ENCODE measurements around the gene PDLIM4.

PDLIM4 gene

GRCh38 chr5:132300577-132301343 is 43.3 kb downstream of the PDLIM4 start:
- Histone ChIP-seq H3K4me3 (ENCODE audit: insufficient read length, low read depth) (no peak overlapping the region), H3K27me3 (ENCODE audit: insufficient read depth, insufficient read length) (peaks cover 4% of the 10 kb centered on the region), H3K9me3 (ENCODE audit: insufficient read depth, low read length) (peaks cover 8% of the 10 kb centered on the region), H3K9ac (ENCODE audit: insufficient read length, low read depth) (no peak overlapping the region), H3K4me1 (ENCODE audit: insufficient read depth, insufficient read length) (no peaks in the 10 kb centered on the region), H3K36me3 (ENCODE audit: insufficient read depth, insufficient read length, low read length) (no peaks in the 10 kb centered on the region)
- no peak for DNase-seq (ENCODE audit: low read depth, low spot score)
- TF ChIP-seq YY1 (IDR thresholded peaks at IDR 0.05; ENCODE audit: insufficient read depth, insufficient read length) (no peak), ZNF274 (IDR thresholded peaks at IDR 0.05; ENCODE audit: low read depth, low read length) (no peak)

- H3K4me3 ChIP-seq (ENCODE audit: insufficient read length, low read depth) = no peak overlapping the region
- no peaks in the 10 kb centered on the region for H3K36me3 ChIP-seq (ENCODE audit: insufficient read depth, insufficient read length, low read length)
- DNase-seq (ENCODE audit: low read depth, low spot score) = no peak
- H3K4me1 ChIP-seq (ENCODE audit: insufficient read depth, insufficient read length) = no peaks in the 10 kb centered on the region
- H3K9ac ChIP-seq (ENCODE audit: insufficient read length, low read depth) = no peak overlapping the region
- no peaks in the 10 kb centered on the region for H3K27me3 ChIP-seq (ENCODE audit: insufficient read depth, insufficient read length)
- peaks cover 10% of the 10 kb centered on the region for H3K9me3 ChIP-seq (ENCODE audit: insufficient read depth, low read length)
- TF ChIP-seq SUZ12 (IDR thresholded peaks at IDR 0.05; ENCODE audit: extremely low read depth, insufficient read depth, insufficient read length) = no peak
- no peak for TF ChIP-seq YY1 (IDR thresholded peaks at IDR 0.05; ENCODE audit: insufficient read depth, insufficient read length)
- no peak for TF ChIP-seq ZNF274 (IDR thresholded peaks at IDR 0.05; ENCODE audit: low read depth, low read length)
Observed at GRCh38 chr5:132301344-132302271, 44.1 kb downstream of the PDLIM4 start.

- H3K27me3 ChIP-seq (ENCODE audit: insufficient read depth, insufficient read length) = no peaks in the 10 kb centered on the region
- no peaks in the 10 kb centered on the region for H3K36me3 ChIP-seq (ENCODE audit: insufficient read depth, insufficient read length, low read length)
- no peak for TF ChIP-seq YY1 (IDR thresholded peaks at IDR 0.05; ENCODE audit: insufficient read depth, insufficient read length)
- no peak for TF ChIP-seq SUZ12 (IDR thresholded peaks at IDR 0.05; ENCODE audit: extremely low read depth, insufficient read depth, insufficient read length)
- TF ChIP-seq ZNF274 (IDR thresholded peaks at IDR 0.05; ENCODE audit: low read depth, low read length) = no peak
- no peaks in the 10 kb centered on the region for H3K4me1 ChIP-seq (ENCODE audit: insufficient read depth, insufficient read length)
- H3K4me3 ChIP-seq (ENCODE audit: insufficient read length, low read depth) = no peak overlapping the region
- no peak overlapping the region for H3K9ac ChIP-seq (ENCODE audit: insufficient read length, low read depth)
- H3K9me3 ChIP-seq (ENCODE audit: insufficient read depth, low read length) = peaks cover 10% of the 10 kb centered on the region
- no peak for DNase-seq (ENCODE audit: low read depth, low spot score)
Observed at GRCh38 chr5:132302413-132302812, 44.9 kb downstream of the PDLIM4 start.

- DNase-seq (ENCODE audit: low read depth, low spot score) = no peak
- H3K9me3 ChIP-seq (ENCODE audit: insufficient read depth, low read length) = peaks cover 10% of the 10 kb centered on the region
- H3K36me3 ChIP-seq (ENCODE audit: insufficient read depth, insufficient read length, low read length) = no peaks in the 10 kb centered on the region
- H3K4me1 ChIP-seq (ENCODE audit: insufficient read depth, insufficient read length) = no peaks in the 10 kb centered on the region
- H3K27me3 ChIP-seq (ENCODE audit: insufficient read depth, insufficient read length) = no peaks in the 10 kb centered on the region
- no peak for TF ChIP-seq ZNF274 (IDR thresholded peaks at IDR 0.05; ENCODE audit: low read depth, low read length)
- TF ChIP-seq SUZ12 (IDR thresholded peaks at IDR 0.05; ENCODE audit: extremely low read depth, insufficient read depth, insufficient read length) = no peak
- no peak for TF ChIP-seq YY1 (IDR thresholded peaks at IDR 0.05; ENCODE audit: insufficient read depth, insufficient read length)
- no peak overlapping the region for H3K4me3 ChIP-seq (ENCODE audit: insufficient read length, low read depth)
- no peak overlapping the region for H3K9ac ChIP-seq (ENCODE audit: insufficient read length, low read depth)
Observed at GRCh38 chr5:132303589-132303988, 46.1 kb downstream of the PDLIM4 start.

DNA sequence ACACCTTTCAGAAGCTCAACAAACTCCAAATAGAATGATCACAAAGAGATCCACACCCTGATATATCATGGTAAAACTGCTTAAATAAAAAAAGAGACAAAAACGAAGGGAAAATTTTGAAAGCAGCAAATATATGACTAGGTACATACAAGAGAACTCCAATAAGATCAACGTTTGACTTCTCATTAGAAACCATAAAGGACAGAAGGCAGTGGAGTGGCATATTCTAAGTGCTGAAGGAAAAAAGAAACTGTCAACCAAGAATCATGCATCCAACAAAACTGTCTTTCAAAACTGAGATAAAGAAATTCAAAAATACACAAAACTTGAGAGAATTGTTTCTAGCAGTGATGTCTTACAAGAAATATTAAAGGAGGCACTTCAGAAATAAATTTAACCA is 47.9 kb downstream of the PDLIM4 start:
- no peaks in the 10 kb centered on the region for H3K36me3 ChIP-seq (ENCODE audit: insufficient read depth, insufficient read length, low read length)

GRCh38 chr5:132308701-132309100 is 51.2 kb downstream of the PDLIM4 start:
- peaks cover 10% of the 10 kb centered on the region for H3K9me3 ChIP-seq (ENCODE audit: insufficient read depth, low read length)
- no peaks in the 10 kb centered on the region for H3K36me3 ChIP-seq (ENCODE audit: insufficient read depth, insufficient read length, low read length)
- peaks cover 2% of the 10 kb centered on the region for H3K4me1 ChIP-seq (ENCODE audit: insufficient read depth, insufficient read length)
- no peaks in the 10 kb centered on the region for H3K27me3 ChIP-seq (ENCODE audit: insufficient read depth, insufficient read length)
- H3K4me3 ChIP-seq (ENCODE audit: insufficient read length, low read depth) = no peak overlapping the region
- DNase-seq (ENCODE audit: low read depth, low spot score) = no peak
- no peak overlapping the region for H3K9ac ChIP-seq (ENCODE audit: insufficient read length, low read depth)
- TF ChIP-seq YY1 (IDR thresholded peaks at IDR 0.05; ENCODE audit: insufficient read depth, insufficient read length) (no peak), SUZ12 (IDR thresholded peaks at IDR 0.05; ENCODE audit: extremely low read depth, insufficient read depth, insufficient read length) (no peak), ZNF274 (IDR thresholded peaks at IDR 0.05; ENCODE audit: low read depth, low read length) (no peak)

More for the DNA sequence above, 47.9 kb downstream of the PDLIM4 start:
- no peak for TF ChIP-seq ZNF274 (IDR thresholded peaks at IDR 0.05; ENCODE audit: low read depth, low read length)
- TF ChIP-seq YY1 (IDR thresholded peaks at IDR 0.05; ENCODE audit: insufficient read depth, insufficient read length) = no peak
- TF ChIP-seq SUZ12 (IDR thresholded peaks at IDR 0.05; ENCODE audit: extremely low read depth, insufficient read depth, insufficient read length) = no peak
- no peaks in the 10 kb centered on the region for H3K4me1 ChIP-seq (ENCODE audit: insufficient read depth, insufficient read length)
- H3K27me3 ChIP-seq (ENCODE audit: insufficient read depth, insufficient read length) = no peaks in the 10 kb centered on the region
- H3K9me3 ChIP-seq (ENCODE audit: insufficient read depth, low read length) = peaks cover 10% of the 10 kb centered on the region
- H3K9ac ChIP-seq (ENCODE audit: insufficient read length, low read depth) = no peak overlapping the region
- H3K4me3 ChIP-seq (ENCODE audit: insufficient read length, low read depth) = no peak overlapping the region
- no peak for DNase-seq (ENCODE audit: low read depth, low spot score)

DNA sequence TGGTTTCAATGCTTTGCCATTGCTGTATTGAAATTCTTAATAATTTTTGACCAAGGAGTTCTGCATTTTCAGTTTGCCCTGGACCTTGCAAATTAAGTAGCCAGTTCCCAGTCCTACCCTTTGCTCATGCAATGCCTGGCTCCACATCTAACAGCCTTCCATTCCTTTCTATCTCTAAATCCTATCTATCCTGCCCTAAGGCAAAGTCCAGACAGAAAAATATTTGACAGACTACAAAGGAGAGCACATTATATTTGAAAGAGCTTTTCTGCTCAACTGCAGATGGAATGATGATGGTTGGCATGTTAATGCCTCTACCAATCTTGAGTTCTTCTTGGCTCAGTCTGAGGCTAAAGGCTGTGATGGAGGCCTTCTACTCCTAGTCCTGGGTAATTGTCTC is 52.2 kb downstream of the PDLIM4 start:
- TF ChIP-seq YY1 (IDR thresholded peaks at IDR 0.05; ENCODE audit: insufficient read depth, insufficient read length) = no peak
- TF ChIP-seq ZNF274 (IDR thresholded peaks at IDR 0.05; ENCODE audit: low read depth, low read length) = no peak
- no peak for TF ChIP-seq SUZ12 (IDR thresholded peaks at IDR 0.05; ENCODE audit: extremely low read depth, insufficient read depth, insufficient read length)
- DNase-seq (ENCODE audit: low read depth, low spot score) = no peak
- no peak overlapping the region for H3K9ac ChIP-seq (ENCODE audit: insufficient read length, low read depth)

More for the DNA sequence above, 52.2 kb downstream of the PDLIM4 start:
- Histone ChIP-seq H3K4me1 (ENCODE audit: insufficient read depth, insufficient read length) (peaks cover 2% of the 10 kb centered on the region), H3K4me3 (ENCODE audit: insufficient read length, low read depth) (no peak overlapping the region), H3K27me3 (ENCODE audit: insufficient read depth, insufficient read length) (no peaks in the 10 kb centered on the region), H3K9me3 (ENCODE audit: insufficient read depth, low read length) (peaks cover 10% of the 10 kb centered on the region), H3K36me3 (ENCODE audit: insufficient read depth, insufficient read length, low read length) (no peaks in the 10 kb centered on the region)

Measured in NT2/D1 (cell line).